Activated naive CD8-positive, alpha-beta T cell treated with anti-CD3 and anti-CD28 coated beads, Interleukin-2, amount 50 U/mL, for 16 hours (primary cell): ENCODE data around the gene CUL4B.
"Not testable (repeated sequence)": the region's sequence is repeated elsewhere in the genome, so short reads cannot be mapped to it uniquely, and the experiment has no call there.

Source experiments
- DNase-seq: peaks from one replicate; pipeline ENCODE4 v3.0.0-alpha.2; 2020; ENCODE audit warnings: low read depth, low spot score

CUL4B gene

GRCh38 chrX:120522820-120523219 is 37.9 kb downstream of the CUL4B start:
- no peak for DNase-seq

- no peak for DNase-seq
Measured at GRCh38 chrX:120517936-120518335, 42.8 kb downstream of the CUL4B start.

- DNase-seq = no peak
Measured at GRCh38 chrX:120514236-120514635, 46.5 kb downstream of the CUL4B start.

- no peak for DNase-seq
Measured at GRCh38 chrX:120512627-120513026, 48.1 kb downstream of the CUL4B start.

- DNase-seq = no peak
Measured at GRCh38 chrX:120512222-120512621, 48.5 kb downstream of the CUL4B start.

- DNase-seq = no peak
Measured at GRCh38 chrX:120504569-120504968, 56.2 kb downstream of the CUL4B start.

- DNase-seq = no peak
Measured at GRCh38 chrX:120499301-120500072, 61.3 kb downstream of the CUL4B start.

GRCh38 chrX:120490119-120490518 is 70.6 kb downstream of the CUL4B start:
- not testable (repeated sequence) for DNase-seq

- no peak for DNase-seq
Measured at GRCh38 chrX:120486786-120487185, 74.0 kb downstream of the CUL4B start.

GRCh38 chrX:120485638-120486520 is 74.9 kb downstream of the CUL4B start:
- no peak for DNase-seq

GRCh38 chrX:120485315-120485637 is 75.5 kb downstream of the CUL4B start:
- no peak for DNase-seq

- DNase-seq = no peak
Measured at GRCh38 chrX:120477453-120477852, 83.3 kb downstream of the CUL4B start.

GRCh38 chrX:120476714-120477113 is 84.0 kb downstream of the CUL4B start:
- no peak for DNase-seq

- DNase-seq = not testable (repeated sequence)
Measured at GRCh38 chrX:120475447-120475846, 85.3 kb downstream of the CUL4B start.
